Measurements from ENCODE around the gene WDFY1. TPM values are rescaled to one million over a fixed set of nuclear protein-coding genes. Genes with fewer than 3 reads are reported as not detected.
A peak's percentile ranks its signal among the peaks of the same experiment; 100 is the strongest.

Gene WDFY1
- total and polyA plus RNA-seq, 12 donors: 7.8 to 45.2 (median 32.5) TPM

DNA sequence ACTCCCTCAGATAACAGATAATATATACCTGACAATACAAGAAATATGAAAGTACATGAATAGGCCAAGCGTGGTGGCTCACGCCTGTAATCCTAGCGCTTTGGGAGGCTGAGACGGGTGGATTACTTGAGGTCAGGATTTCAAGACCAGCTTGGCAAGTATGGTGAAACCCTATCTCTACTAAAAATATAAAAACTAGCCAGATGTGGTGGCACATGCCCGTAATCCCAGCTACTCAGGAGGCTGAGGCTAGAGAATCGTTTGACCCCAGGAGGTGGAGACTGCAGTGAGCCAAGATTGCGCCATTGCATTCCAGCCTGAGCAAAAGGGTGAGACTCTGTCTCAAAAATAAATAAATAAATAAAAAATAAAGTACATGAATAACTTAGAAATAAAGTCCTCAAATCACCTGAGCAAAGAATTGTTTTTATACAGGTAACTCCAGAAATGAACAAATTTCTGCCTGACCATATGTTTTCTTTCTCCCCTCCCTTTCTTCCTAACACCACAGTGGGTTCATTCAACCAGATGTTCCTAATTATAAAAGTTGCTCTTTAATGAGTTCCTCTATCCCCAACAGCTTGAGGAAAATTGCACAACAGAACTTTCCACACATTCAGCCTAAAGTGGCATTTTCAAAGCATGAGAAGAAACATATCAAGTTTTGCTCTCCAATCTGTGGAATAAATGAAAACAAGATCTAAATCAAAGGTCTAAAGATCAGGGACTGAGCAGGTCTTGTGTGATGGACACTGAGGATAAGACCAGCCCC is 74.1 kb downstream of the WDFY1 start:
- peaks cover 0 to 5% of the 10 kb centered on the region in 2 donors for H3K36me3 ChIP-seq (replicated peaks in 1 of 2)

DNA sequence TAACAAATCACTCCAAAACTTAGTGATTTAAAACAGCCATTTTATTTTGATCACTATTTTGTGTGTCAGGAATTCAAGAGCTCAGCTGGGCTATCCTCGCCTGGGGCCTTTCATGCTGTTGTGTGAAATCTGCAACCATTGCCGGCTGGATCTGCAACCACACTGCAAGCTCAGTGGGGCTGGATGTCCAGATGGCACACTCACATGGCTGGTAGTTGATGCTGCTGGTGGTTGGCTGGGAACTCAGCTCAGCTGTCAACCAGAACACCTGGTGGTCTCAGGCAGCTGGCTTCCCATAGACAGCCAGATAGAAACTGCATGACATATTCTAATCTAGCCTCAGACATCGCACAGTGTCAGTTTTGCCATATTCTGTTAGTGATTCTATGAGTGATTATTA is 77.1 kb downstream of the WDFY1 start:
- intact Hi-C loops (cut with DNase I): no loop called here
- H3K4me1 ChIP-seq (replicated peaks in 1 of 2): no peaks in the 10 kb centered on the region
- no peaks in the 10 kb centered on the region for H3K27me3 ChIP-seq
- H3K4me3 ChIP-seq: no peak overlapping the region
- H3K9me3 ChIP-seq (replicated peaks in 1 of 3): no peaks in the 10 kb centered on the region
- DNase-seq: peak in 1 of 7 donors; percentile 48
- WGBS, 4 donors: 91 to 100% (median 94%) methylated on average over 1 to 3 of the region's 3 CpGs
- no peak overlapping the region for H3K27ac ChIP-seq
- H3K36me3 ChIP-seq (replicated peaks in 1 of 2): no peaks in the 10 kb centered on the region
- TF ChIP-seq POLR2A (IDR thresholded peaks at IDR 0.05): no peak
- TF ChIP-seq CTCF (IDR thresholded peaks at IDR 0.05): no peak

More for the DNA sequence above, 74.1 kb downstream of the WDFY1 start:
- Histone ChIP-seq H3K27me3 (no peaks in the 10 kb centered on the region), H3K4me3 (no peak overlapping the region), H3K27ac (no peak overlapping the region), H3K9me3 (replicated peaks in 1 of 3) (no peaks in the 10 kb centered on the region), H3K4me1 (replicated peaks in 1 of 2) (no peaks in the 10 kb centered on the region)
- no peak for DNase-seq
- intact Hi-C loops (cut with DNase I): no loop called here
- TF ChIP-seq POLR2A (IDR thresholded peaks at IDR 0.05) (no peak), CTCF (IDR thresholded peaks at IDR 0.05) (no peak)
- WGBS, 4 donors: 86 to 90% (median 89%) methylated on average over 7 of the region's 7 CpGs

- no peak for DNase-seq
- 55 to 77% (median 73%) methylated on average over 2 of the region's 2 CpGs for WGBS, 4 donors
- Histone ChIP-seq H3K36me3 (replicated peaks in 1 of 2) (no peaks in the 10 kb centered on the region), H3K27me3 (no peaks in the 10 kb centered on the region), H3K4me1 (replicated peaks in 1 of 2) (no peaks in the 10 kb centered on the region), H3K27ac (no peak overlapping the region), H3K9me3 (replicated peaks in 1 of 3) (no peaks in the 10 kb centered on the region), H3K4me3 (no peak overlapping the region)
- TF ChIP-seq POLR2A (IDR thresholded peaks at IDR 0.05) (no peak), CTCF (IDR thresholded peaks at IDR 0.05) (no peak)
- intact Hi-C loops (cut with DNase I): no loop called here
These were observed 79.1 kb downstream of the WDFY1 start for GRCh38 chr2:223865907-223866508.

DNA sequence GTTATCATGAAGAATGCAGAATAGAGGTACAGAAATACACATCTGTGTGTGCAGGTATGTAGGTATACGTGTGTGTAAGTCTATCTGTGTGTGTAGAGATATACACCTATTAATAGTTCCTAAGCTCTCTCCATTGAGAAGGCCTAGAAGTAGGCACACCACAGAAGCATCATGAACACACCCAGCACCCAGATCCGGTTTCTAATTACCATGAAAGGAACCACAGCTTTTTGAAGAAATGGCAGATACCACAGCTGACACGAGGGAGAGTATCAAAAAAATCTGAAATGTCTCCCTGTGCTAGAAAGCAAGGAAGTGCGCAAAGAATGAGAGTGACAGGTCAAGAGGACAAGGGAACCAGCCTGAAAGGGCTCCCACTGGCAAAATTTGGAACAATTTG is 80.0 kb downstream of the WDFY1 start:
- no peaks in the 10 kb centered on the region for H3K36me3 ChIP-seq (replicated peaks in 1 of 2)
- H3K27me3 ChIP-seq: no peaks in the 10 kb centered on the region
- no peak for DNase-seq
- 86 to 90% (median 89%) methylated on average over 4 of the region's 4 CpGs for WGBS, 4 donors
- H3K4me1 ChIP-seq (replicated peaks in 1 of 2): no peaks in the 10 kb centered on the region
- TF ChIP-seq CTCF (IDR thresholded peaks at IDR 0.05) (no peak), POLR2A (IDR thresholded peaks at IDR 0.05) (no peak)
- intact Hi-C loops (cut with DNase I): no loop called here
- H3K9me3 ChIP-seq (replicated peaks in 1 of 3): no peaks in the 10 kb centered on the region
- no peak overlapping the region for H3K27ac ChIP-seq
- no peak overlapping the region for H3K4me3 ChIP-seq

All from adrenal gland (tissue), 12 donors.